ENCODE measurements around the gene PTPN21. TPM values are rescaled to one million over a fixed set of nuclear protein-coding genes. Genes with fewer than 3 reads are reported as not detected.

Gene PTPN21
- total RNA-seq, 1 donor: 16.2 TPM

GRCh38 chr14:88597038-88597437 is 42.2 kb upstream of the PTPN21 start:
- TF ChIP-seq CTCF (IDR thresholded peaks at IDR 0.05; ENCODE audit: insufficient read depth, low read length): no peak
- H3K4me3 ChIP-seq (ENCODE audit: low read depth, low read length): no peak overlapping the region
- no peak for DNase-seq (ENCODE audit: low read depth)

- TF ChIP-seq CTCF (IDR thresholded peaks at IDR 0.05; ENCODE audit: insufficient read depth, low read length): no peak
- no peak overlapping the region for H3K4me3 ChIP-seq (ENCODE audit: low read depth, low read length)
- DNase-seq (ENCODE audit: low read depth): no peak
Observed at GRCh38 chr14:88592031-88592430, 37.2 kb upstream of the PTPN21 start.

- H3K4me3 ChIP-seq (ENCODE audit: low read depth, low read length): no peak overlapping the region
- no peak for DNase-seq (ENCODE audit: low read depth)
- TF ChIP-seq CTCF (IDR thresholded peaks at IDR 0.05; ENCODE audit: insufficient read depth, low read length): no peak
Observed at GRCh38 chr14:88590173-88590572, 35.4 kb upstream of the PTPN21 start.

GRCh38 chr14:88588081-88588480 is 33.3 kb upstream of the PTPN21 start:
- no peak for DNase-seq (ENCODE audit: low read depth)
- no peak for TF ChIP-seq CTCF (IDR thresholded peaks at IDR 0.05; ENCODE audit: insufficient read depth, low read length)
- no peak overlapping the region for H3K4me3 ChIP-seq (ENCODE audit: low read depth, low read length)

GRCh38 chr14:88584451-88584850 is 29.6 kb upstream of the PTPN21 start:
- no peak overlapping the region for H3K4me3 ChIP-seq (ENCODE audit: low read depth, low read length)
- no peak for DNase-seq (ENCODE audit: low read depth)
- no peak for TF ChIP-seq CTCF (IDR thresholded peaks at IDR 0.05; ENCODE audit: insufficient read depth, low read length)

- H3K4me3 ChIP-seq (ENCODE audit: low read depth, low read length): no peak overlapping the region
- no peak for DNase-seq (ENCODE audit: low read depth)
- no peak for TF ChIP-seq CTCF (IDR thresholded peaks at IDR 0.05; ENCODE audit: insufficient read depth, low read length)
Observed at GRCh38 chr14:88576222-88576621, 21.4 kb upstream of the PTPN21 start.

- DNase-seq (ENCODE audit: low read depth): no peak
- no peak for TF ChIP-seq CTCF (IDR thresholded peaks at IDR 0.05; ENCODE audit: insufficient read depth, low read length)
- no peak overlapping the region for H3K4me3 ChIP-seq (ENCODE audit: low read depth, low read length)
Observed at GRCh38 chr14:88572117-88572516, 17.3 kb upstream of the PTPN21 start.
